ENCODE measurements around the gene GALNT10. TPM values are rescaled to one million over a fixed set of nuclear protein-coding genes. Genes with fewer than 3 reads are reported as not detected.

Gene GALNT10
- total and polyA plus RNA-seq, 2 of the 4 experiments (the other 2 are of a cell fraction) = 46.2 to 67.0 TPM

DNA sequence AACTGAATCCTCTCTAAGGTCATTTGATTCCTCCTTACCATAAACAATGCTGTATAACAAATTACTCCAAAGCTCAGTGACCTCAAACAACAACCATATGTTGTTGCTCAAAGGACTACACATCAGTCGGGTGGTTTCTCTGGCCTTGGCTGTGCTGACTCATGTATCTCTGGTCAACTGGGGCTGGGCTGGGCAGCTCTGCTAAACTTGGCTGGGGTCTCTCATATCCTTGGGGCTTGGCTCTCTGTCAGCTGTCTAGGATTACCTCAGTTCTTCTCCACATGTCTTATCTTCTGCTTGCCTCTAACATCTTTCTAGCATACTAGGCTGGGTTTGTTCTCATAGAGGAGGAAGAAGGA, 86.4 kb downstream of the GALNT10 start:
- Histone ChIP-seq H2AK9ac (replicated peaks; ENCODE audit: low read depth, low read length, poor library complexity) (no peak overlapping the region), H3K4me2 (ENCODE audit: low read depth, low read length) (peak overlapping the region; percentile 65), H3K9ac (ENCODE audit: low read depth, low read length) (peak overlapping the region; percentile 9; the same call in 1 of the 2 replicates), H2BK120ac (ENCODE audit: low read depth, low read length) (peak overlapping the region; percentile 78), H3K4me1 (ENCODE audit: control insufficient read depth, insufficient read depth, low read length) (peaks cover 27% of the 10 kb centered on the region), H4K5ac (ENCODE audit: low read depth, low read length) (peak overlapping the region; percentile 73; the same call in 1 of the 2 replicates), H4K91ac (ENCODE audit: insufficient read depth, low read depth, low read length) (peak overlapping the region; percentile 65), H3K4me3 (ENCODE audit: insufficient read depth, low read depth, low read length) (no peak overlapping the region), H3K18ac (ENCODE audit: low read depth, low read length) (peak overlapping the region; percentile 90), H3K56ac (ENCODE audit: extremely low read depth, insufficient read depth, low read length) (0 out of 2 replicates have a peak overlapping the region, but pooled peaks have one; percentile 19), H4K8ac (ENCODE audit: low read depth in 2 of 2, low read length in 2 of 2) (peak overlapping the region in 1 of 2 experiments; percentile 20; a peak in 1 of 4 replicates), H3K79me1 (ENCODE audit: low read depth in 1 of 2, low read length in 2 of 2) (peaks cover 7 to 59% of the 10 kb centered on the region in 2 experiments; a peak in 3 of 4 replicates), H2BK20ac (ENCODE audit: low read depth, low read length) (peak overlapping the region; percentile 70), H3K9me1 (ENCODE audit: insufficient read depth, low read length) (peaks cover 25% of the 10 kb centered on the region), H3K14ac (replicated peaks; ENCODE audit: low read depth, low read length) (peak overlapping the region; percentile 46; the same call in 1 of the 2 replicates), H2AFZ (replicated peaks; ENCODE audit: low read length, poor library complexity) (no peak overlapping the region), H3K23ac (ENCODE audit: low read depth, low read length) (peak overlapping the region; percentile 50; the same call in 1 of the 2 replicates), H3K9me3 (ENCODE audit: control insufficient read depth, insufficient read depth, low read length) (no peaks in the 10 kb centered on the region), H3K4ac (ENCODE audit: low read depth, low read length) (peak overlapping the region; percentile 87), H2BK5ac (ENCODE audit: low read depth, low read length, poor library complexity, severe bottlenecking) (peak overlapping the region; percentile 62), H2BK15ac (ENCODE audit: low read depth, low read length) (peak overlapping the region; percentile 43; the same call in 1 of the 3 replicates), H3K36me3 (ENCODE audit: control insufficient read depth, insufficient read depth, low read length) (no peaks in the 10 kb centered on the region), H3K27ac (ENCODE audit: insufficient read depth, low read length) (peak overlapping the region; percentile 82; the same call in 1 of the 2 replicates), H4K20me1 (ENCODE audit: insufficient read depth, low read length) (peaks cover 4% of the 10 kb centered on the region; the same call in 1 of the 2 replicates), H3K27me3 (ENCODE audit: control insufficient read depth, insufficient read depth, low read length) (no peaks in the 10 kb centered on the region), H2AK5ac (ENCODE audit: low read depth, low read length) (peak overlapping the region; percentile 67; the same call in 1 of the 2 replicates)
- DNase-seq = peak; percentile 97
- ATAC-seq (ENCODE audit: low read depth) = peak; percentile 89
- WGBS, 2 experiments (ENCODE audit: extremely low coverage in 2 of 2, insufficient read length in 1 of 2) = no CpG with 5 or more reads among the region's 1 CpG
- BruUV-seq (replicated peaks) = no TSS peak
- intact Hi-C loops (cut with micrococcal nuclease) = loop anchor here (2.0 to 5.0 kb wide), 2 partner anchors 78 to 115 kb away; no protein-coding TSS in a partner anchor
- ChIA-PET POLR2A (ENCODE audit: unreplicated experiment) (interaction anchor here (0.5 kb wide), 1 partner anchor 170 kb away, joined by 3 read pairs; no protein-coding TSS in a partner anchor), CTCF (interaction anchor here (0.8 to 2.0 kb wide), 3 partner anchors 31 to 128 kb away, joined by 3 to 4 read pairs (median 4); no protein-coding TSS in a partner anchor)
- peak; percentile 68 for TF ChIP-seq MAFK (IDR thresholded peaks at IDR 0.05; ENCODE audit: low read depth, low read length)
- TF ChIP-seq BHLHE40 (IDR thresholded peaks at IDR 0.05; ENCODE audit: low read depth, low read length) = 0 out of 2 replicates have a peak, but pooled peaks have one; percentile 16
- TF ChIP-seq MXI1 (IDR thresholded peaks at IDR 0.05; ENCODE audit: borderline replicate concordance, low read depth, low read length) = peak; percentile 78; the same call in 1 of the 2 replicates
- peak; percentile 47; the same call in 1 of the 2 replicates for TF ChIP-seq MAZ (IDR thresholded peaks at IDR 0.05; ENCODE audit: borderline replicate concordance, low read depth, low read length)
- TF ChIP-seq NFE2L2 (IDR thresholded peaks at IDR 0.05; ENCODE audit: low read depth, low read length) = peak; percentile 75; the same call in 1 of the 2 replicates
- TF ChIP-seq CEBPB (IDR thresholded peaks at IDR 0.05; ENCODE audit: low read depth, low read length) = peak; percentile 60
- no peak for TF ChIP-seq RCOR1 (IDR thresholded peaks at IDR 0.05; ENCODE audit: insufficient replicate concordance, low read length)
- peak; percentile 64 for TF ChIP-seq FOS (IDR thresholded peaks at IDR 0.05; ENCODE audit: low read depth, low read length)
- TF ChIP-seq, protein P1, sequence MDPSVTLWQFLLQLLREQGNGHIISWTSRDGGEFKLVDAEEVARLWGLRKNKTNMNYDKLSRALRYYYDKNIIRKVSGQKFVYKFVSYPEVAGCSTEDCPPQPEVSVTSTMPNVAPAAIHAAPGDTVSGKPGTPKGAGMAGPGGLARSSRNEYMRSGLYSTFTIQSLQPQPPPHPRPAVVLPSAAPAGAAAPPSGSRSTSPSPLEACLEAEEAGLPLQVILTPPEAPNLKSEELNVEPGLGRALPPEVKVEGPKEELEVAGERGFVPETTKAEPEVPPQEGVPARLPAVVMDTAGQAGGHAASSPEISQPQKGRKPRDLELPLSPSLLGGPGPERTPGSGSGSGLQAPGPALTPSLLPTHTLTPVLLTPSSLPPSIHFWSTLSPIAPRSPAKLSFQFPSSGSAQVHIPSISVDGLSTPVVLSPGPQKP (IDR thresholded peaks at IDR 0.05; ENCODE audit: borderline replicate concordance, low read depth, low read length) = no peak
- no peak for TF ChIP-seq CHD1 (IDR thresholded peaks at IDR 0.05; ENCODE audit: low read depth, low read length)
- in situ Hi-C loops (cut with MboI; ENCODE audit: low sequenced_read_pairs) = no loop called here
- dilution Hi-C loops (cut with HindIII; ENCODE audit: low sequenced_read_pairs, unreplicated experiment) = no loop called here

All from IMR-90 (cell line).